Fibroblast of peridontal ligament (primary cell): ENCODE data around the gene TBC1D2B.
"Not testable (repeated sequence)": the region's sequence is repeated elsewhere in the genome, so short reads cannot be mapped to it uniquely, and the experiment has no call there.

ENCODE experiments used
- DNase-seq: peaks from one replicate; pipeline ENCODE4 v3.0.0-alpha.2; 2010; ENCODE audit errors: extremely low read depth

The TBC1D2B gene

DNA sequence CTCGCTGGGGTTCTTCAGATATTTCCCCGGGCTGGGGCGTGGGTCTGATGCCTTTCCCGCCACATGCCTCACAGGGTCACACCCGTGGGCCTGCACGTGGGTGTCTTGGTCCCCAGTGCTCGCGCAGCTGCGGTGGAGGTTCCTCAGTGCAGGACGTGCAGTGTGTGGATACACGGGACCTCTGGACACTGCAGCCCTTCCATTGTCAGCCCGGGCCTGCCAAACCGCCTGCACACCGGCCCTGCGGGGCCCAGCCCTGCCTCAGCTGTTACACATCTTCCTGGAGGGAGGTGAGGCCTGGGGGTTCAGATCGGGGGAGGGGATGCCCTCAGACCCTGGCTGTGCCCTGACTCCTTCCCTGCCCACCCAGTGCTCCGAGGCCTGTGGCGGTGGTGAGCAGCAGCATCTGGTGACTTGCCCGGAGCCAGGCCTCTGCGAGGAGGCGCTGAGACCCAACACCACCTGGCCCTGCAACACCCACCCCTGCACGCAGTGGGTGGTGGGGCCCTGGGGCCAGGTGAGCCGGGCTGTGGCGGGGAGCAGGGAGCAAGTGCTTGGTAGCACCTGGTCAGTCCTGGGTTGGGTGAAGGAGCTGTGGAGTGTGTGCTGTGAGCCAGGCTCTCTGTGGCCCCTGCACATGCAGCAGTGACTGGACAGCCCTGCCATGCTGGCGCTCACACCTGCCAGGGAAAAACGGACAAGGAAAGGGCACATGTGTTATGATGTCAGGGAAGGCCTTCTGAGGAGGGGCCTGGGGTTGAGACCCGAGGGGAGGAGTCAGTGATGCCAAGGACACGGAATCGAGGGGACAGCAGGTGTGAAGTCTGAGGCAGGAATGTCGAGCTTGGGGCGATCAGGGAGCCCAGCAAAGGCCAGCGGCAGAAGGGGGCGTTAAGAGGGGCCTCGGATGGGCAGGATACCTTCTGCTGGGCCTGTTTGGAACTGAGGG, 88.9 kb downstream of the TBC1D2B start:
- DNase-seq: no peak

DNA sequence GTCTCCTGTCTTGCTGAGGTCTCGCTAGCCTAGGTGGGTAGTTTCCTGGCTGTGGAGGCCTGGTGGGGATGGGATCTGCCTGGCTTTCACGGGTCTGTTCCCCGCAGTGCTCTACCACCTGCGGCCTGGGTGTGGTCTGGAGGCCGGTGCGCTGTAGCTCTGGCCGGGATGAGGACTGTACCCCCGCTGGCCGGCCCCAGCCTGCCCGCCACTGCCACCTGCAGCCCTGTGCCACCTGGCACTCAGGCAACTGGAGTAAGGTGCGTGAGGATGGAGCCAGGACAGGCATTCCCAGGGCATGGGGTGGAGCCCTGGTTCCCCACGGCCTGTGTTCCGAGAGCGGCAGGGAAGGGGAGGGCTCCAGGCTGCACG, 89.8 kb downstream of the TBC1D2B start:
- not testable (repeated sequence) for DNase-seq

DNA sequence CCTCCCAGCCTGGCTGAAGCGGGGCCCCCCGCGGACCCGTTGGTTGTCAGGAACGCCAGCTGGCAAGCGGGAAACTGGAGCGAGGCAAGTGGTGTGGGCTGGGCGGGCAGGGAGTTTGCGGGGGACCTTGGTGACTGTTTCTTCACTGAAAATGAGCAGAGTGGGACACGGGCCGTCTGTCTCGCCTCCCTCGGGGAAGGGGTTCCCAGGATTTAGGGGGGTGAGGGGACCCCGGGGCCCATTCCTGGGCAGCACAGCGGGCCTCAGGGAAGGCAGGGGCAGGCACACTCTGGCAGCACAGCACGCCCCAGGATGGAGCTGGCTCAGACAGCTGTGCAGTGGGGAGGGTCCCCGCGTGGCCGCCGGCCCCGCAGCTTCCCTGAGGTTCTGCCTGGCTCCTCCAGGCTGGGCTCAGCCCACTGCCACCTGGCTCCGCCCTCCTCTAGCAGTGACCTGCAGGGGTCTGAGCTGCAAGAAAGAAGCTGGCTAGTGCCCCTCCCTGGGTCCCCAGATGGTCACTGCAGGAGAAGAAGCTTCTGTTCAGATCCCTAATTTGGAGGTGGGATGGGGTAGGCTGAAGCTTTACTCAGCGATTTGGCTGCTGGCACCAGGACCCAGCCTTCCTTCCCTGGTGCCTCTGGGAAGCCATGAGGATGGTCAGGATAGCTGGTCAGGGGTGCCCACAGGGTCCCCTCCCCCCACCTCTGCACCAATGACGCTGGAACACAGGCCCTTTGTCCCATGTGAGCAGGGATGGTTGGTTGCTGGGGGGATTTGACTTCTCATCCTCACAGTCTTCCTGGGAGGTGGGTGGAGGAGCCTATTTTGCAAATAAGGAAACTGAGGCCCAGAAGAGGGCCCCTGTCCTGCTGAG, 90.4 kb downstream of the TBC1D2B start:
- DNase-seq: no peak

DNA sequence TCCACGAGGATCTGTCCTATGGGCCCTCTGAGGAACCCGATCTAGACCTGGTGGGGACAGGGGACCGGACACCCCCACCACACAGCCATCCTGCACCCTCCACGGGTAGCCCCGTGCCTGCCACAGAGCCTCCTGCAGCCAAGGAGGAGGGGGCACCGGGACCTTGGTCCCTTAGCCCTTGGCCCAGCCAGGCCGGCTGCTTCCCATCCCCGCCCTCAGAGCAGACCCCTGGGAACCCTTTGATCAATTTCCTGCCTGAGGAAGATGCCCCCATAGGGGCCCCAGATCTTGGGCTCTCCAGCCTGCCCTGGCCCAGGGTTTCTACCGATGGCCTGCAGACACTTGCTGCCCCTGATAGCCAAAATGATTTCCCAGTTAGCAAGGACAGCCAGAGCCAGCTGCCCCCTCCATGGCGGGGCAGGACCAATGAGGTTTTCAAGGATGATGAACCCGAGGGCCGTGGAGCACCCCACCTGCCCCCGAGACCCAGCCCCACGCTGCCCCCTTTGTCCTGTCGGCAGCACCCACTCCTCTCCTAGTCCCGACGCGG, 91.5 kb downstream of the TBC1D2B start:
- DNase-seq: no peak

DNA sequence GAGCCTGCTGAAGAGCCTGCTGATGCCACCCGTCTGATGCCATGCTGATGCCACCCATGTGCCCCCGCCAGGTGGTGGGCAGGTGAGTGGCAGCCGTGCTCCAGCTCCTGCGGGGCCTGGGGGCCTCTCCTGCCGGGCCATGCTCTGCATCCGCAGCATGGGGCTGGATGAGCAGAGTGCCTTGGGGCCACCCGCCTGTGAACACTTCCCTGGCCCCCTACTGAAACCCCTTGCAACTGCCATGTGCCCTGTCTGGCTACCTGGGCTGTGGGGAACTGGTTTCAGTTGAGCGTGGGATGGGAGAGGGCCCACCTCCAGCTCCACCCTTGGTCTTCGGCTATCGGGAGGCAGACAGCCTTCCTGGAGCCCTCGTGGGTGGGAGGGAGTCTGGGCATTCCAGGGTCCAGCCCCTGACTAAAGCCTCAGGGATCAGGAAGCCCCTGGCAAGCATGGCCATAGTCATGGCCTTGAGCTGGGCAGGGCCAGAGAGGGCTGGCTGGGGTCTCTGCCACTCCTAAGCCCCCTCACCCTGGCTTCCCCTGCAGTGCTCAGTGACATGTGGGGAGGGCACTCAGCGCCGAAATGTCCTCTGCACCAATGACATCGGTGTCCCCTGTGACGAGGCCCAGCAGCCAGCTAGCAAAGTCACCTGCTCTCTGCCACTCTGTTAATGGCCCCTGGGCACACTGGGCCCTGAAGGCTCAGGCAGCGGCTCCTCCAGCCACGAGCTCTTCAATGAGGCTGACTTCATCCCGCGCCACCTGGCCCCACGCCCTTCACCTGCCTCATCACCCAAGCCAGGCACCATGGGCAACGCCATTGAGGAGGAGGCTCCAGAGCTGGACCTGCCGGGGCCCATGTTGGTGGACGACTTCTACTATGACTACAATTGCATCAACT, 92.2 kb downstream of the TBC1D2B start:
- DNase-seq: no peak

DNA sequence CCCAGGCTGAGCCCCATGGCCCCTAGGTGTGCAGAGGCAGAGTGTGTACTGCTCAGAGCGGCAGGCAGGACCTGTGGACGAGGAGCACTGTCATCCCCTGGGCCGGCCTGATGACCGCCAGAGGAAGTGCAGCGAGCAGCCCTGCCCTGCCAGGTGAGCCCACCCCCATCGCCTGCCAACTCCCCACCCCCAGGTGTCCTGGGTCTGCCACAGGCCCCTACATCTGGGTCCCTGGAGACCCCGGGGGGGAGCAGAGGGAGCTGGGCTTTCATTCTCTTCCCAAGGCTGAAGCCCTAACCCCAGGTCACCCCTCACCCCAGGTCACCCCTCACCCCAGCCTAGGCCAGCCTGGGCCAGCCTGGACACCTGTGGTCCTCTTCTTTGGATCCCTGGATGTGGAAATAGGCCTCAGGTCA, 93.1 kb downstream of the TBC1D2B start:
- no peak for DNase-seq

DNA sequence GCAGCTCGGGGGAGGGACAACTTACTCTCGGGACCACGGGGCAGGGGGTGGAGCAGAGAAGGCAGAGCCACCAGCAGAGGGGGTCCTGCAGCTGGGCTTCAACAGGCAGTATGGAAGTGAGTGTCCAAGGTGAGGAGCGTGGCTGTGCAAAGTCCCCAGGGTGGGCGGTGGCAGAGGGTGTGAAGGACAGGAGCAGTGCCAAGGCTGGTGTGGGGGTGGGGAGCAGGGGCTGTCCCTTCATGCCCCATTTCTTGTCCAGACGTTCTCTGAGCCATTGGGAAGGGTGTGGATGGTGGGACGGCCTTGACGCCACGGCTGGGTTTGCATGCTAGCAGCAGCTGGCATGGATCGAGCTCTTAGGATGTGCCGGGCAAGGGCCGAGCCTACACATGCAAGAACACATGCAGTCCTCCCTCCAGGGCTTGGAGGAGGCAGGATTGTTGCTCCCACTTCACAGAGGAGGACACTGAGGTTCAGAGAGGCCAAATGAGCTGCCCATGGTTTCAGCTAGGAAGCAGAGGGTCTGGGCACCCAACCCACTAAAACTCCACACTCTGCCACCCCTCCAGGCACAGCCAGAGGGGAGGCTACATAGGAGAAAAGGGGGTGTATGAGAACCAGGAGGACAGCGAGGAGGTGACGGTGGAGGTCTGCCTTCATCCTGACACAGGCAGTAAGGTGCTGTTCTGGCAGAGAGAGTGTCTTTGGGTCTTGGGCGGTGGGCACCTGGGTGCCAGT, 93.6 kb downstream of the TBC1D2B start:
- DNase-seq: no peak

DNA sequence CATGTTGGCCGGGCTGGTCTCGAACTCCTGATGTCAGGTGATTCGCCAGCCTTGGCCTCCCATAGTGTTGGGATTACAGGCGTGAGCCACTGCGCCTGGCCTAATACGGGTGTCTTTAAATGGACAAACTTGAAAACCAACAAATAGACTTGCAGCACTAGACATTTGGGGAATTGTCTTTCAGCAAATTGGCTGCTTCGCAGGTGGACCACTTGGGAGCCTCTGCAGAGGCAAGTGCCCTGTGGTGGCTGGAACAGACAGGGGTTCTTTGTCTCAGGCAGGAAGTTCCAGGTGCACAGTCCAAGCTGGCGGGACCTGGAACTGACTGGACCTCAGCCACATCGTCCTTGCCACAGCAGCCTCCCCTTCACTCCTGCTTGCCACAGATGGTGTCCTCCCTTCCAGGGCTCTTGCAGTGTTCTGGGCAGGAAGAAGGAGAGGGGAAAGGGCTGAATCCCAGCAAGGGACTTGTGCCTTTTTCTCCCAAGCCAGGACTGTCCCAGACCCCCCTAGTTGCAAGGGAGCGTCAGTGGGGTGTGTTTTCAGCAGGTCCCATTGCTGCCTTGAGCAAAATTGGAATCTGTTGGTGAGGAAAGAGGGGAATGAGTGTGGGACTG, 94.3 kb downstream of the TBC1D2B start:
- DNase-seq: no peak

DNA sequence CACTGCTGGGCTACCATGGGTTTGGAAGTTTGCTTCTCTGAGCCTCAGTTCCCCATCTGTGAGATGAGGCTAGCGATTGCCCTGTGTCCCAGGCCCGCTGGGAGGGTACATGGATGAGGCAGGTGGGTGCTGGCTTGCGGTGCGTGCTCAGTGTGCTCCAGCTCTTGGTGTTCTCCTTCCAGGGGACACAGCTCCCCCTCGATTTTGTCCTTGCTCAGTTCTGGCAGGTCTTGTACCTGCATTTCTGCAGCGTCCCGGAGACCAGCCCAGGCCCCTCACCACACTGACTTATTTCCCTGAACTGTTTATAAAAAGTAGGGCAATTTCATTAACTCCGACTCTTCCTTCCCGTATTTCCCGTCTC, 95.4 kb downstream of the TBC1D2B start:
- DNase-seq: no peak

DNA sequence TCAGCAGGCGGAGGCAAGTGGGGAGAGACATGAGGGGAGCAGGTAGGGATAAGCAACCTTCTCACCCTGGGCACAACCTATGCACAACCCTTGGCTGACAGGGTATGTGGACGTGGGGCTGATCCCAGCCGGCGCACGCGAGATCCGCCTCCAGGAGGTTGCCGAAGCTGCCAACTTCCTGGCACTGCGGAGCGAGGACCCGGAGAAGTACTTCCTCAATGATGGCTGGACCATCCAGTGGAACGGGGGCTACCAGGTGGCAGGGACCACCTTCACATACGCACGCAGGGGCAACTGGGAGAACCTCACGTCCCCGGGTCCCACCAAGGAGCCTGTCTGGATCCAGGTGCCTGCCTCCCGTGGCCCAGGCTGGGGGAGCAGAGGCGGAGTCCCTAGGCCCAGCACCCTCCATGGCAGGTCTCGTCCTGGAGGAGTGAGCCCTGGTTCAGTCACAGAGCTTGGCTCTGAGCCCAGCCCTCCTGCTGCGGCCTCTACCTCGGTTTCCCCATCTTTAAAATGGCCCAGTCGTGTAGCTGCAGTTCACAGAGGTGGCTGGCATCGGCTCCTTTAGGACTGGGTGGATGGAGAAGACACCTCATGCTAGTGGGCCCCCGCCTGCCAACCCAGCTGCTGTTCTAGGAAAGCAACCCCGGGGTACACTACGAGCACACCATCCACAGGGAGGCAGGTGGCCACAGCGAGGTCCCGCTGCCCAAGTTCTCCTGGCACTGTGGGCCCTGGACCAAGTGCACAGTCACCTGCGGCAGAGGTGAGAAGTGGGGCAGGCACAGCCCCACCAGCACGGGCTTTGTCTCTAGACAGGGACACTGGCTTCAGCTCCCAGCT, 96.0 kb downstream of the TBC1D2B start:
- DNase-seq: no peak

DNA sequence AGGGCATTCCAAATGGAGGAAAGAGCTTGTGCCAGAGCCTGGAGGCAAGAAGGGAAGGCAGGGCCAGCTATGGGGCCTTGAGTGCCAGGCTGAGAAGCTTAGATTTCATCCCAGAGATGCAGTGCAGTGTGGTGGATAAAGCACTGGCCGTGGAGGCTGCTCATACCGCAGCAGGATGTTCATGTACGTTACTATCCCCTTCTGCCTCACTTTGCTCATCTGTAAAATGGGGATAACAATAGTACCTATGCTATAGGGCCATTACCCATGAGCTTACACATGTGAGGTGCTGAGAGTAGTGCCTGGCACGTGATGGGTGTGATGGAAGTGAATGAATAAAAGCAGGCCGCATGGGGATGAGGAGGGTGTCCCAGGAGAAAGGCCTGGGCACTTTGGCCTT, 96.8 kb downstream of the TBC1D2B start:
- not testable (repeated sequence) for DNase-seq

DNA sequence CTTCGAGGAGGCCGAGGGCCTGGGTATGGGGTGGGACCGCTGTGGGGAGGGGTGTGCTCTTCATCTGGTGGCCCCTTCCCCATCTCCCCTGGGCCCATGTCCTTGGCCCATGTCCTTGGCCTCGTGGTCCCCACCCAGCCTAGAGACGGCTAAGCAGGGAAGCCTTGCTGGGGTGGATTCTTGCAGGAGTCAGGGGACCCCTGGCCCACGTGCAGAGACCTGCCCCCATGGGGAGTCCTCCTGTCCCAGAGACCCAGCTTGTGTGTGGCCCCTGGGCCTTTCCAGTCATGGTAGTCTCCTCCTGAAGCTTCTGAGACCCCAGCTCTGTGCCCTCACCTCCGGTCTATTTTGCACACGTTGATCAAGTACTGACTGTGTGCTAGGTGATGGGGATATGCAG, 97.4 kb downstream of the TBC1D2B start:
- DNase-seq: no peak

DNA sequence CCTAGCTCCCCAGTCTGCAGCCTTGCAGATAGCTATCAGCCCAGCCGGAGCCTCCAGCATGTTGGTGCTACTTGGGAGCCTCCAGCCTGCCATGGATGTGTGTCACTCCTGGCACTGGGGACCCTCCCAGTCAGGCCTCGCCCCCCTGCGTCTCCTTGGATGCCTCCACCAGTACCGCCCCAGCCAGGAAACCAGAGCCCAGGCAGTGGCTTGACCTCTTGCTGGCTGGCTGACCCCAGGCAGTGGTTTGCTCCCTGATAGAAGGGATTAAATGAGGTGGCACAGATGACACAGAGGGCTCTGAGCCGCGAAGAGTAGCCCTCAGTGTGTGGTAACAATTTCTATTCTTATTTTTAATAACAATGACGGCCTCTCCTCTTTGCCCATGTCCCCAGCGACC, 98.4 kb downstream of the TBC1D2B start:
- DNase-seq: not testable (repeated sequence)

DNA sequence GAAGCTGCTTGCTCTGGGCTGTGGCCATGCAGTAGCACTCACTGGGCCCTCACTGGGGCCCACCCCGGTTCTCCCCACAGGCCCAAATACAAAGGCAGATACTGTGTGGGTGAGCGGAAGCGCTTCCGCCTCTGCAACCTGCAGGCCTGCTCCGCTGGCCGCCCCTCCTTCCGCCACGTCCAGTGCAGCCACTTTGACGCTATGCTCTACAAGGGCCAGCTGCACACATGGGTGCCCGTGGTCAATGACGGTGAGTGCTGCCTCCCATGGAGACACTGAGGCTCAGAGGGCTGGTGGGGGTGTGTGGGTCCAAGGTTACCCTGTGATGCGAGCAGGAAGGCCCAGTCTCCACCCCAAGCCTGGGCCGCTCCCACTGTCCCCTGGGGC, 98.8 kb downstream of the TBC1D2B start:
- not testable (repeated sequence) for DNase-seq

DNA sequence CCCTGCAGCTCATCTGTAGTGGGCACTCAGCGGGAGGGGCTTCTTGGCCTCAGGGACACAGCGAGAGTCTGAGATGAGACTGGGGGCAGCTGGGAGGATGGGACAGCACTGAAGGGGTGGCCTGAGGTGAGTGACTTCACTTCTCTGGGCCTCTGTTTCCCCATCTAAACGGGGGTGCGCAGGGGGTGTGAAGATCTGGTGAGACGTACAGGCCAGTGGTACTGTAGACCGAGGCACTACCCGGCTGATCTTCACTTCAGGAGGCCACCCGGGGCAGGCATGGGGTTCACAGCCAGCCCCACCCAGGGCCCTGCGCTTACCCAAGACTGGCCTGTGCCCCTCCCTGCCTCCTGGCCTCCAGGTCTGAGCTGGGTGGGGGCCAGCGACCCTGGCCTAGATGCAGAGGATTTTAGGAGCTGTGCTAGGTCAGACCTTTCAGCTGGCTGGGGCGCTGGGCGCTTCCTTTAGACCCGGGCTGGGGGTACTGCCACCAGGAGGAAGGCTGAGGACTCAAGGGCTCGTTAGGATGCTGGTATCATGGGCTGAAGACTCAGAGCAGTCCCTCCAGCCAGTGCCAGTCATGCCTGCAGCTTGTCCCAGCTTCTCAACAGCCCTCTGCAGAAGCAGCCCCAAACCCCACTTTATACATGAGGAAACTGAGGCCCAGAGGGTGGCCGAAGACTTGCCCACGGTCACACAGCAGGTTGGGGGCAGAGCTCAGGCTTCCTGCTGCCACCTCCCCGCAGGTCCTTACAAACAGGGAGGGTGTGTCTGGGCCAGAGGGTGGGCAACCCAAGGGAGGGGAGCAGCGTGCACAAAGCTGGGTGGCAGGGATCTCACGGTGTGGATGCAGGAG, 99.4 kb downstream of the TBC1D2B start:
- not testable (repeated sequence) for DNase-seq

DNA sequence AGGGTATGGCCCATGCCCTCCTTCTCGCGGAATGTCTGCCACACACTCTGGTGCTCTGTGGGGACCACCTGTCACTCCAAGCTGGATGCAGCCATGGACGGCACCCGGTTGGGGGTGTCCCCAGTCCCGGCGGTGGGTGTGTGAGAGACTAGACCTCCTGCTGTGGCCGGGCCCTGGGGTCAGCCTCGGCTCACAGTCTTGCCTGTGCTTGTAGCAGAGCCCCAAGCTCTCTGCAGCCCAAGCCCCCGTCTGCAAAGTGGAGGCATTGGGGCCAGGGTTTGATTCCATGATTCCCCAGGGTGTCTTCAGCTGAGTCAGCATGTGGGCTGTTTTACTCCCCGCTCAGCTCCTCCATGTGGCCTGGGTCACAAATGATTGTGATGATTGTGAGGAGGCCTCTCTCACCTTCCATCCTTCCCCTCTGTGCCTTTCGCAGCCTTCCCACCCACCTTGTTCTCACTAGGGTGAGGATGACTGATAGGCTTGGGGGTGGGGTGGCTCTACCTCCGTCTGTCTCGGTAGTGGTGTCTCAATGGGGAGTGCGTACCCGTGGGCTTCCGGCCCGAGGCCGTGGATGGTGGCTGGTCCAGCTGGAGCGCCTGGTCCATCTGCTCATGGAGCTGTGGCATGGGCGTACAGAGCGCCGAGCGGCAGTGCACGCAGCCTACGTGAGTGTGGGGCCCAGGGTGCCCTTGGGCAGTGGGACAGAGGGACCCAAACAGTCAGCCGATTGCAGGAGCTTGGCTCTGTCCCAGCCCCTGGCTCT, 100.6 kb downstream of the TBC1D2B start:
- DNase-seq: not testable (repeated sequence)

DNA sequence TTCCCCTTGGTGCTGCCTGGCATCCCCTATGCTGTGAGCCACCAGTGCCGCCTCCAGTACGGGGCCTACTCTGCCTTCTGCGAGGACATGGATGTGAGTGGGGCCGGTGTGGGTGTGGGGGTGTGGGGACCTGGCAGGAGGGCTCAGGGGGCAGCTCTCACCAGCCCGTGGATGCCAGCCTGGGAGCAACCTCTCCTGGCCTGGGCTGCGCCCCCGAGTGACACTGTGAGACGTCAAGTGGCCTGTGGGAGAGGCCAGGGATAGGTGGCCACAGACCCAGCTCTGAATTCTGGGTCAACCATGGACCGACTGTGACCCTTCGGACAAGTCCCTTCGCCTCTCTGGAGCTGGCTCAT, 101.4 kb downstream of the TBC1D2B start:
- not testable (repeated sequence) for DNase-seq
